SHP77 treated with DMSO at 0.1 percent for 48 hours (cell line): ENCODE data around the gene DDX3Y.

ENCODE experiments used
- DNase-seq: peaks from one replicate; lab custom pipeline; 2025; lab: John Stamatoyannopoulos, UW

DDX3Y gene

GRCh38 chrY:12904618-12905516, at the start of gene DDX3Y:
Gene DDX3Y (plus strand): TSS chrY:12904868. CDS start chrY:12904937, 69 bp downstream.
- DNase-seq, result no peak

- DNase-seq, result no peak
Measured at GRCh38 chrY:12855791-12856275, 48.8 kb upstream of the DDX3Y start.

GRCh38 chrY:12867960-12868359, 36.7 kb upstream of the DDX3Y start:
- no peak for DNase-seq

GRCh38 chrY:12896973-12897372, 7.7 kb upstream of the DDX3Y start:
- no peak for DNase-seq

- no peak for DNase-seq
Measured at GRCh38 chrY:12898604-12899003, 6.1 kb upstream of the DDX3Y start.

- no peak for DNase-seq
Measured at GRCh38 chrY:12905517-12905872, 827 bp downstream of the DDX3Y start.

GRCh38 chrY:12905895-12906294, 1.2 kb downstream of the DDX3Y start:
- no peak for DNase-seq

- DNase-seq, result no peak
Measured at GRCh38 chrY:12913541-12913940, 8.9 kb downstream of the DDX3Y start.

- no peak for DNase-seq
Measured at GRCh38 chrY:12928043-12928442, 23.4 kb downstream of the DDX3Y start.

- no peak for DNase-seq
Measured at GRCh38 chrY:12941725-12942687, 37.3 kb downstream of the DDX3Y start.
